ENCODE measurements around the gene SERAC1. TPM values are rescaled to one million over a fixed set of nuclear protein-coding genes. Genes with fewer than 3 reads are reported as not detected.

Gene SERAC1
- 9.6 and 16.7 TPM in 2 replicates for total RNA-seq

DNA sequence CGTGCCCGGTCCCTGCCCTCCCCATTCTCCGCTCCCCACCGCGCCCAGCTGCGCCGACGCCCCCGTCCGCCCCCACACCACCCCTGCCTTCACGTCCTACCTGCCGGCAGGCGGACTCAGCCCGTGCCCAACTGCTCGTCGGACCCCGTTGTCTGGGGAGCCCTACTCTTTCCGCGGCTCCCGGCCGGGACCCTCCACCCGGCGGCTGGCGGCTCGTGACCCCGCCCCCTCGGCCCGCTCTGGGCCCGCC is at the start of gene SERAC1:
TSS of gene SERAC1 (minus strand) at position 223 of the 250 bp plus-strand sequence. CDS start 9,899 bp downstream, outside the sequence.

Other genes with a start within 250 kb of the SERAC1 start
- 35.4 and 55.3 TPM in 2 replicates for gene SYNJ2, start 186.4 kb downstream of the SERAC1 start, total RNA-seq
- 5.0 and 7.0 TPM in 2 replicates for gene GTF2H5, start 88 bp upstream of the SERAC1 start, total RNA-seq
- 78.4 and 133 TPM in 2 replicates for gene TULP4, start 144.2 kb upstream of the SERAC1 start, total RNA-seq